Measurements from ENCODE around the gene PRKCB.

PRKCB gene

GRCh38 chr16:23852794-23853562, 17.2 kb downstream of the PRKCB start:
- no peaks in the 10 kb centered on the region for H3K9me3 ChIP-seq (ENCODE audit: control insufficient read depth, insufficient read depth, low read length)
- no peak overlapping the region for H3K27ac ChIP-seq (ENCODE audit: low read depth, low read length)

GRCh38 chr16:23855010-23855409, 19.2 kb downstream of the PRKCB start:
- Histone ChIP-seq H3K27me3 (ENCODE audit: control insufficient read depth, insufficient read depth, low read length) (peaks cover 23% of the 10 kb centered on the region; the same call in 1 of the 2 replicates), H3K4me1 (ENCODE audit: control insufficient read depth, insufficient read depth, low read length) (peaks cover 7% of the 10 kb centered on the region), H3K9ac (ENCODE audit: low read depth, low read length) (no peak overlapping the region), H3K36me3 (ENCODE audit: control insufficient read depth, insufficient read depth, low read length) (no peaks in the 10 kb centered on the region), H3K27ac (ENCODE audit: low read depth, low read length) (no peak overlapping the region), H3K9me3 (ENCODE audit: control insufficient read depth, insufficient read depth, low read length) (no peaks in the 10 kb centered on the region), H3K4me3 (ENCODE audit: low read depth, low read length) (no peak overlapping the region)

More at GRCh38 chr16:23852794-23853562, 17.2 kb downstream of the PRKCB start:
- Histone ChIP-seq H3K4me3 (ENCODE audit: low read depth, low read length) (no peak overlapping the region), H3K4me1 (ENCODE audit: control insufficient read depth, insufficient read depth, low read length) (peaks cover 7% of the 10 kb centered on the region), H3K27me3 (ENCODE audit: control insufficient read depth, insufficient read depth, low read length) (0 out of 2 replicates have a peak, but pooled peaks cover 4% of the 10 kb centered on the region), H3K9ac (ENCODE audit: low read depth, low read length) (no peak overlapping the region), H3K36me3 (ENCODE audit: control insufficient read depth, insufficient read depth, low read length) (no peaks in the 10 kb centered on the region)

- Histone ChIP-seq H3K4me1 (ENCODE audit: control insufficient read depth, insufficient read depth, low read length) (peaks cover 7% of the 10 kb centered on the region), H3K27ac (ENCODE audit: low read depth, low read length) (no peak overlapping the region), H3K9ac (ENCODE audit: low read depth, low read length) (no peak overlapping the region)
Observed at GRCh38 chr16:23856251-23856709, 20.5 kb downstream of the PRKCB start.

GRCh38 chr16:23857256-23857880, 21.6 kb downstream of the PRKCB start:
- H3K27me3 ChIP-seq (ENCODE audit: control insufficient read depth, insufficient read depth, low read length): peaks cover 37% of the 10 kb centered on the region
- H3K9ac ChIP-seq (ENCODE audit: low read depth, low read length): no peak overlapping the region
- H3K27ac ChIP-seq (ENCODE audit: low read depth, low read length): no peak overlapping the region
- H3K4me1 ChIP-seq (ENCODE audit: control insufficient read depth, insufficient read depth, low read length): peaks cover 7% of the 10 kb centered on the region
- no peaks in the 10 kb centered on the region for H3K36me3 ChIP-seq (ENCODE audit: control insufficient read depth, insufficient read depth, low read length)
- H3K9me3 ChIP-seq (ENCODE audit: control insufficient read depth, insufficient read depth, low read length): no peaks in the 10 kb centered on the region
- no peak overlapping the region for H3K4me3 ChIP-seq (ENCODE audit: low read depth, low read length)

More at GRCh38 chr16:23856251-23856709, 20.5 kb downstream of the PRKCB start:
- Histone ChIP-seq H3K9me3 (ENCODE audit: control insufficient read depth, insufficient read depth, low read length) (no peaks in the 10 kb centered on the region), H3K27me3 (ENCODE audit: control insufficient read depth, insufficient read depth, low read length) (peaks cover 27% of the 10 kb centered on the region), H3K4me3 (ENCODE audit: low read depth, low read length) (no peak overlapping the region), H3K36me3 (ENCODE audit: control insufficient read depth, insufficient read depth, low read length) (no peaks in the 10 kb centered on the region)

GRCh38 chr16:23857881-23858269, 22.1 kb downstream of the PRKCB start:
- no peaks in the 10 kb centered on the region for H3K9me3 ChIP-seq (ENCODE audit: control insufficient read depth, insufficient read depth, low read length)
- H3K36me3 ChIP-seq (ENCODE audit: control insufficient read depth, insufficient read depth, low read length): no peaks in the 10 kb centered on the region
- H3K9ac ChIP-seq (ENCODE audit: low read depth, low read length): no peak overlapping the region
- H3K4me3 ChIP-seq (ENCODE audit: low read depth, low read length): no peak overlapping the region
- no peak overlapping the region for H3K27ac ChIP-seq (ENCODE audit: low read depth, low read length)
- H3K27me3 ChIP-seq (ENCODE audit: control insufficient read depth, insufficient read depth, low read length): peaks cover 42% of the 10 kb centered on the region
- H3K4me1 ChIP-seq (ENCODE audit: control insufficient read depth, insufficient read depth, low read length): peaks cover 7% of the 10 kb centered on the region

- Histone ChIP-seq H3K4me3 (ENCODE audit: low read depth, low read length) (no peak overlapping the region), H3K27me3 (ENCODE audit: control insufficient read depth, insufficient read depth, low read length) (peaks cover 47% of the 10 kb centered on the region), H3K36me3 (ENCODE audit: control insufficient read depth, insufficient read depth, low read length) (no peaks in the 10 kb centered on the region), H3K27ac (ENCODE audit: low read depth, low read length) (no peak overlapping the region), H3K4me1 (ENCODE audit: control insufficient read depth, insufficient read depth, low read length) (peaks cover 7% of the 10 kb centered on the region), H3K9me3 (ENCODE audit: control insufficient read depth, insufficient read depth, low read length) (no peaks in the 10 kb centered on the region), H3K9ac (ENCODE audit: low read depth, low read length) (no peak overlapping the region)
Observed at GRCh38 chr16:23858542-23858941, 22.8 kb downstream of the PRKCB start.

GRCh38 chr16:23859713-23860269, 24.0 kb downstream of the PRKCB start:
- no peaks in the 10 kb centered on the region for H3K9me3 ChIP-seq (ENCODE audit: control insufficient read depth, insufficient read depth, low read length)
- no peak overlapping the region for H3K4me3 ChIP-seq (ENCODE audit: low read depth, low read length)
- peaks cover 60% of the 10 kb centered on the region for H3K27me3 ChIP-seq (ENCODE audit: control insufficient read depth, insufficient read depth, low read length)
- no peaks in the 10 kb centered on the region for H3K36me3 ChIP-seq (ENCODE audit: control insufficient read depth, insufficient read depth, low read length)
- no peak overlapping the region for H3K9ac ChIP-seq (ENCODE audit: low read depth, low read length)
- H3K27ac ChIP-seq (ENCODE audit: low read depth, low read length): no peak overlapping the region
- H3K4me1 ChIP-seq (ENCODE audit: control insufficient read depth, insufficient read depth, low read length): peaks cover 5% of the 10 kb centered on the region

GRCh38 chr16:23861874-23862273, 26.1 kb downstream of the PRKCB start:
- no peaks in the 10 kb centered on the region for H3K36me3 ChIP-seq (ENCODE audit: control insufficient read depth, insufficient read depth, low read length)
- H3K4me1 ChIP-seq (ENCODE audit: control insufficient read depth, insufficient read depth, low read length): peaks cover 10% of the 10 kb centered on the region; the same call in 1 of the 2 replicates
- no peak overlapping the region for H3K9ac ChIP-seq (ENCODE audit: low read depth, low read length)
- no peak overlapping the region for H3K4me3 ChIP-seq (ENCODE audit: low read depth, low read length)
- no peak overlapping the region for H3K27ac ChIP-seq (ENCODE audit: low read depth, low read length)
- no peaks in the 10 kb centered on the region for H3K9me3 ChIP-seq (ENCODE audit: control insufficient read depth, insufficient read depth, low read length)
- peaks cover 78% of the 10 kb centered on the region for H3K27me3 ChIP-seq (ENCODE audit: control insufficient read depth, insufficient read depth, low read length)

- no peaks in the 10 kb centered on the region for H3K9me3 ChIP-seq (ENCODE audit: control insufficient read depth, insufficient read depth, low read length)
- H3K4me3 ChIP-seq (ENCODE audit: low read depth, low read length): no peak overlapping the region
- H3K4me1 ChIP-seq (ENCODE audit: control insufficient read depth, insufficient read depth, low read length): peaks cover 10% of the 10 kb centered on the region; the same call in 1 of the 2 replicates
- no peaks in the 10 kb centered on the region for H3K36me3 ChIP-seq (ENCODE audit: control insufficient read depth, insufficient read depth, low read length)
- no peak overlapping the region for H3K9ac ChIP-seq (ENCODE audit: low read depth, low read length)
- no peak overlapping the region for H3K27ac ChIP-seq (ENCODE audit: low read depth, low read length)
- H3K27me3 ChIP-seq (ENCODE audit: control insufficient read depth, insufficient read depth, low read length): peaks cover 85% of the 10 kb centered on the region
Observed at GRCh38 chr16:23862556-23862955, 26.8 kb downstream of the PRKCB start.

- Histone ChIP-seq H3K4me1 (ENCODE audit: control insufficient read depth, insufficient read depth, low read length) (peaks cover 12% of the 10 kb centered on the region), H3K27ac (ENCODE audit: low read depth, low read length) (no peak overlapping the region), H3K4me3 (ENCODE audit: low read depth, low read length) (no peak overlapping the region), H3K9ac (ENCODE audit: low read depth, low read length) (no peak overlapping the region), H3K27me3 (ENCODE audit: control insufficient read depth, insufficient read depth, low read length) (peaks cover 85% of the 10 kb centered on the region), H3K9me3 (ENCODE audit: control insufficient read depth, insufficient read depth, low read length) (no peaks in the 10 kb centered on the region), H3K36me3 (ENCODE audit: control insufficient read depth, insufficient read depth, low read length) (no peaks in the 10 kb centered on the region)
Observed at GRCh38 chr16:23863511-23864422, 28.0 kb downstream of the PRKCB start.

Data from HUES48 (cell line).